NCI-H2107 (cell line): ENCODE measurements around the gene NT5DC3.
"Not testable (repeated sequence)": the region's sequence is repeated elsewhere in the genome, so short reads cannot be mapped to it uniquely, and the experiment has no call there.

Experiments used
- DNase-seq: peaks from one replicate; lab custom pipeline; 2025; lab: John Stamatoyannopoulos, UW

Gene NT5DC3

GRCh38 chr12:103809639-103810038 is 31.4 kb downstream of the NT5DC3 start:
- not testable (repeated sequence) for DNase-seq

- no peak for DNase-seq
These were observed 31.9 kb downstream of the NT5DC3 start for GRCh38 chr12:103809154-103809553.

GRCh38 chr12:103808239-103808880 is 32.7 kb downstream of the NT5DC3 start:
- DNase-seq: no peak

GRCh38 chr12:103807561-103808238 is 33.3 kb downstream of the NT5DC3 start:
- no peak for DNase-seq

- no peak for DNase-seq
These were observed 34.2 kb downstream of the NT5DC3 start for GRCh38 chr12:103806803-103807202.

GRCh38 chr12:103805655-103806360 is 35.2 kb downstream of the NT5DC3 start:
- no peak for DNase-seq

GRCh38 chr12:103803847-103804246 is 37.2 kb downstream of the NT5DC3 start:
- DNase-seq: no peak

GRCh38 chr12:103802586-103802886 is 38.5 kb downstream of the NT5DC3 start:
- DNase-seq: no peak

GRCh38 chr12:103801709-103802585 is 39.1 kb downstream of the NT5DC3 start:
- no peak for DNase-seq

GRCh38 chr12:103799857-103800771 is 40.9 kb downstream of the NT5DC3 start:
- peak; percentile 92 for DNase-seq

- DNase-seq: no peak
These were observed 41.6 kb downstream of the NT5DC3 start for GRCh38 chr12:103799504-103799856.

- no peak for DNase-seq
These were observed 42.4 kb downstream of the NT5DC3 start for GRCh38 chr12:103798586-103798985.

- no peak for DNase-seq
These were observed 46.5 kb downstream of the NT5DC3 start for GRCh38 chr12:103794309-103795213.

GRCh38 chr12:103793512-103794045 is 47.5 kb downstream of the NT5DC3 start:
- DNase-seq: no peak

- no peak for DNase-seq
These were observed 48.0 kb downstream of the NT5DC3 start for GRCh38 chr12:103793046-103793445.

GRCh38 chr12:103791350-103791920 is 49.6 kb downstream of the NT5DC3 start:
- DNase-seq: no peak

GRCh38 chr12:103786201-103786600 is 54.8 kb downstream of the NT5DC3 start:
- DNase-seq: no peak

GRCh38 chr12:103785243-103786031 is 55.6 kb downstream of the NT5DC3 start:
- DNase-seq: no peak
